Measurements from ENCODE around the gene ACBD6.

- TF ChIP-seq EZH2 (IDR thresholded peaks at IDR 0.05; ENCODE audit: borderline replicate concordance, insufficient read depth, low read depth, low read length, poor library complexity, severe bottlenecking) (no peak), CTCF (IDR thresholded peaks at IDR 0.05) (no peak)
These were observed 121.2 kb downstream of the ACBD6 start for GRCh38 chr1:180381184-180381580.

Measured in B cell (primary cell).